Measurements from ENCODE around the gene PDGFC. TPM values are rescaled to one million over a fixed set of nuclear protein-coding genes. Genes with fewer than 3 reads are reported as not detected.

Gene PDGFC
- total and polyA plus RNA-seq, 2 of the 8 experiments (the other 6 are each of a cell fraction or from before 2014, with no cell fraction given) = 0.65 to 2.7 TPM

GRCh38 chr4:156946516-156947424 is 24.8 kb downstream of the PDGFC start:
- CTCF ChIA-PET (ENCODE audit: partially characterized antibody) = interaction anchor here (0.6 to 1.7 kb wide), 2 partner anchors 22 to 1160 kb away, joined by 3 to 4 read pairs; no protein-coding TSS in a partner anchor
- H3K27ac ChIP-seq (ENCODE audit: low read depth, low read length) = no peak overlapping the region
- H3K27me3 ChIP-seq (replicated peaks in 1 of 4; ENCODE audit: control insufficient read depth in 3 of 4, extremely low read depth in 1 of 4, insufficient read depth in 3 of 4, low read length in 3 of 4) = no peaks in the 10 kb centered on the region
- no peak overlapping the region for H3K4ac ChIP-seq (replicated peaks; ENCODE audit: insufficient read length, low read depth, low read length)
- H3K9me3 ChIP-seq (ENCODE audit: insufficient read depth in 2 of 2, low read depth in 1 of 2, low read length in 1 of 2) = no peaks in the 10 kb centered on the region
- H3K23ac ChIP-seq (ENCODE audit: insufficient read length) = no peak overlapping the region
- no peak overlapping the region for H4K91ac ChIP-seq (replicated peaks; ENCODE audit: insufficient read length, low read length)
- 90% methylated on average over 5 of the region's 5 CpGs; no CpG with 5 or more reads in 1 of the 2 experiments for WGBS, 2 experiments (ENCODE audit: extremely low coverage in 1 of 2, insufficient coverage in 1 of 2, insufficient read length in 1 of 2, insufficient replicate concordance in 2 of 2, low coverage in 1 of 2, low lambda C conversion rate in 2 of 2, missing lambda C conversion rate in 1 of 2)
- H2AK5ac ChIP-seq (ENCODE audit: low read depth, low read length) = no peak overlapping the region
- H3K4me1 ChIP-seq (replicated peaks in 1 of 4; ENCODE audit: control insufficient read depth in 3 of 4, insufficient read depth in 4 of 4, low read length in 3 of 4) = peaks cover 0 to 11% (median 2%) of the 10 kb centered on the region in 4 experiments; a peak in 3 of 7 replicates
- no peak overlapping the region for H3K4me3 ChIP-seq (ENCODE audit: extremely low read depth in 1 of 4, insufficient read depth in 2 of 4, low read depth in 3 of 4, low read length in 4 of 4)
- H2BK120ac ChIP-seq (replicated peaks; ENCODE audit: low read depth, low read length) = no peak overlapping the region
- no peaks in the 10 kb centered on the region for H3K79me1 ChIP-seq (ENCODE audit: low read depth, low read length)
- FAIRE-seq = no peak
- no peak for DNase-seq (ENCODE audit: low read depth in 1 of 2, low spot score in 2 of 2)
- no peak overlapping the region for H2AFZ ChIP-seq (ENCODE audit: low read length)
- H2BK12ac ChIP-seq (ENCODE audit: low read depth, low read length) = no peak overlapping the region
- no peaks in the 10 kb centered on the region for H3K36me3 ChIP-seq (ENCODE audit: control insufficient read depth in 2 of 4, insufficient read depth in 4 of 4, low read length in 3 of 4)
- no peak overlapping the region for H4K8ac ChIP-seq (ENCODE audit: extremely low read depth, insufficient read depth, low read length)
- no peak overlapping the region for H3K4me2 ChIP-seq (ENCODE audit: insufficient read depth in 1 of 2, low read depth in 2 of 2, low read length in 2 of 2)
- no peak overlapping the region for H3K14ac ChIP-seq (ENCODE audit: insufficient read length)
- no peak overlapping the region for H3K9ac ChIP-seq (replicated peaks in 1 of 4; ENCODE audit: extremely low read depth in 1 of 4, low read depth in 3 of 4, low read length in 3 of 4)
- H3K18ac ChIP-seq (ENCODE audit: extremely low read depth, low read length) = no peak overlapping the region
- H2BK20ac ChIP-seq (ENCODE audit: low read length) = no peak overlapping the region
- no peak overlapping the region for H2BK15ac ChIP-seq (ENCODE audit: low read length)
- H3K23me2 ChIP-seq (ENCODE audit: low read depth, low read length) = no peaks in the 10 kb centered on the region
- no peak overlapping the region for H4K5ac ChIP-seq (ENCODE audit: insufficient read length, low read depth, low read length)
- H2BK5ac ChIP-seq (ENCODE audit: low read depth, low read length) = no peak overlapping the region
- no peaks in the 10 kb centered on the region for H4K20me1 ChIP-seq (replicated peaks in 1 of 2; ENCODE audit: control insufficient read depth in 1 of 2, insufficient read depth in 2 of 2, low read length in 2 of 2)
- H3K56ac ChIP-seq (replicated peaks; ENCODE audit: insufficient read length, low read depth, low read length) = no peak overlapping the region
- POLR2A ChIA-PET (ENCODE audit: partially characterized antibody) = no interaction called here
- no peaks in the 10 kb centered on the region for H3K79me2 ChIP-seq (ENCODE audit: control insufficient read depth in 1 of 2, insufficient read depth in 2 of 2, low read length in 2 of 2)
- TF ChIP-seq EZH2 (IDR thresholded peaks at IDR 0.05; ENCODE audit: low read depth, low read length, severe bottlenecking) = no peak
